Endothelial cell (in vitro differentiated cells): ENCODE results near the gene TYW5. TPM values are rescaled to one million over a fixed set of nuclear protein-coding genes. Genes with fewer than 3 reads are reported as not detected.
"Not testable (repeated sequence)": the region's sequence is repeated elsewhere in the genome, so short reads cannot be mapped to it uniquely, and the experiment has no call there.

Experiments
- DNase-seq: peaks from one replicate; pipeline ENCODE4 v3.0.0; 2021; ENCODE audit warnings: low spot score
- H3K27ac Mint-ChIP-seq: one replicate; pipeline ENCODE4 v1.8.0; 2021; ENCODE audit warnings: mixed read lengths, inconsistent platforms; ENCODE audit not compliant: unreplicated experiment
- H3K27me3 Mint-ChIP-seq: one replicate; pipeline ENCODE4 v1.8.0; 2021; ENCODE audit warnings: mild to moderate bottlenecking, moderate library complexity, mixed read lengths, inconsistent platforms; ENCODE audit not compliant: unreplicated experiment
- H3K36me3 Mint-ChIP-seq: one replicate; pipeline ENCODE4 v1.8.0; 2021; ENCODE audit warnings: mild to moderate bottlenecking, low read depth, mixed read lengths, inconsistent platforms; ENCODE audit not compliant: unreplicated experiment
- H3K4me1 Mint-ChIP-seq: one replicate; pipeline ENCODE4 v1.8.0; 2021; ENCODE audit warnings: mild to moderate bottlenecking, mixed read lengths, inconsistent platforms; ENCODE audit not compliant: unreplicated experiment
- H3K4me3 Mint-ChIP-seq: one replicate; pipeline ENCODE4 v1.8.0; 2021; ENCODE audit warnings: mild to moderate bottlenecking, mixed read lengths, inconsistent platforms; ENCODE audit not compliant: unreplicated experiment
- H3K9me3 Mint-ChIP-seq: one replicate; pipeline ENCODE4 v1.8.0; 2021; ENCODE audit warnings: mixed read lengths, inconsistent platforms; ENCODE audit not compliant: unreplicated experiment
- total RNA-seq: library from RNA; stranded (reverse); fragmentation: NEBNext Ultra II Directional; extraction: Animal tissue kit (Norgen Biotek cat#: 25700); gene quantifications from one replicate; pipeline ENCODE4 v1.2.1, GENCODE V29; 2021; ENCODE audit not compliant: unreplicated experiment
- TF ChIP-seq, protein P1 (sequence below): fragments of 200-600 bp; sonication (generic); IDR thresholded peaks from one replicate; pipeline ENCODE4 v1.5.0; 2021; ENCODE audit warnings: antibody characterized with exemption; ENCODE audit not compliant: unreplicated experiment

The TYW5 gene
- total RNA-seq, 1 donor from 2014 or later = 8.3 TPM

GRCh38 chr2:199922856-199923255, 32.4 kb downstream of the TYW5 start:
- no peaks in the 10 kb centered on the region for H3K27me3 Mint-ChIP-seq
- H3K9me3 Mint-ChIP-seq = no peaks in the 10 kb centered on the region
- no peak overlapping the region for H3K27ac Mint-ChIP-seq
- no peak for DNase-seq
- H3K4me1 Mint-ChIP-seq = no peaks in the 10 kb centered on the region
- H3K4me3 Mint-ChIP-seq = no peak overlapping the region
- H3K36me3 Mint-ChIP-seq = peaks cover 11% of the 10 kb centered on the region
- TF ChIP-seq, protein P1, sequence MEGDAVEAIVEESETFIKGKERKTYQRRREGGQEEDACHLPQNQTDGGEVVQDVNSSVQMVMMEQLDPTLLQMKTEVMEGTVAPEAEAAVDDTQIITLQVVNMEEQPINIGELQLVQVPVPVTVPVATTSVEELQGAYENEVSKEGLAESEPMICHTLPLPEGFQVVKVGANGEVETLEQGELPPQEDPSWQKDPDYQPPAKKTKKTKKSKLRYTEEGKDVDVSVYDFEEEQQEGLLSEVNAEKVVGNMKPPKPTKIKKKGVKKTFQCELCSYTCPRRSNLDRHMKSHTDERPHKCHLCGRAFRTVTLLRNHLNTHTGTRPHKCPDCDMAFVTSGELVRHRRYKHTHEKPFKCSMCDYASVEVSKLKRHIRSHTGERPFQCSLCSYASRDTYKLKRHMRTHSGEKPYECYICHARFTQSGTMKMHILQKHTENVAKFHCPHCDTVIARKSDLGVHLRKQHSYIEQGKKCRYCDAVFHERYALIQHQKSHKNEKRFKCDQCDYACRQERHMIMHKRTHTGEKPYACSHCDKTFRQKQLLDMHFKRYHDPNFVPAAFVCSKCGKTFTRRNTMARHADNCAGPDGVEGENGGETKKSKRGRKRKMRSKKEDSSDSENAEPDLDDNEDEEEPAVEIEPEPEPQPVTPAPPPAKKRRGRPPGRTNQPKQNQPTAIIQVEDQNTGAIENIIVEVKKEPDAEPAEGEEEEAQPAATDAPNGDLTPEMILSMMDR = no peak

GRCh38 chr2:199916980-199917379, 38.3 kb downstream of the TYW5 start:
- peaks cover 17% of the 10 kb centered on the region for H3K4me1 Mint-ChIP-seq
- peaks cover 1% of the 10 kb centered on the region for H3K27me3 Mint-ChIP-seq
- no peaks in the 10 kb centered on the region for H3K9me3 Mint-ChIP-seq
- no peak overlapping the region for H3K27ac Mint-ChIP-seq
- TF ChIP-seq, protein P1 = no peak
- no peak overlapping the region for H3K4me3 Mint-ChIP-seq
- peaks cover 34% of the 10 kb centered on the region for H3K36me3 Mint-ChIP-seq
- no peak for DNase-seq

DNA sequence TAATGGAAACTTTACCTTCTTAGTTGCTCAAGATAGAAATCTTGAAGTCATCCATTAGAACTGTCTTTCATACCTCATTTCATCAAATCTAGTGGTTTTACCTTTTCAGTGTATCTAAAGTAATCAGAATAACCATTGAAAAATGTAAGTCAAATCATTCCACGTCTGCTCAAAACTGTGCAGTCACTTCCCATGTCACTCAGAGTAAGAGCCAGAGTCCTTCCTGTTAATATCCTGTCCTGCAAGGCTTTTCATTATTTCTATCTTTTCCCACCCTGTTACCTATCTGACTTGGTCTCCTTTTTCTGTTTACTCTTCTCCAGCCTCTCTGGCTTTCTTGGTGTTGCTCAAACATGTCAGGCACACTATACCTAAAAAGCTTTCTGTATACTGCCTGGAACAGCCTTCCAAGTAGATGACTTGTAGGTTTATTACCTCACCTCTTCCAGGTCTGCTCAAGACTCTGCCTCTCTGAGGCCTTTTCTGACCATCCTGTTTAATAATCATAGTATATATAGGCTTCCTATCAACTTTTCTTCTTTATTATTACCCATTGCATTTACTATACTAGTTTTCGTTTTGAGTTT, 40.8 kb downstream of the TYW5 start:
- peak overlapping the region; percentile 90 for H3K27ac Mint-ChIP-seq
- TF ChIP-seq, protein P1 = no peak
- H3K4me3 Mint-ChIP-seq = peak overlapping the region; percentile 62

DNA sequence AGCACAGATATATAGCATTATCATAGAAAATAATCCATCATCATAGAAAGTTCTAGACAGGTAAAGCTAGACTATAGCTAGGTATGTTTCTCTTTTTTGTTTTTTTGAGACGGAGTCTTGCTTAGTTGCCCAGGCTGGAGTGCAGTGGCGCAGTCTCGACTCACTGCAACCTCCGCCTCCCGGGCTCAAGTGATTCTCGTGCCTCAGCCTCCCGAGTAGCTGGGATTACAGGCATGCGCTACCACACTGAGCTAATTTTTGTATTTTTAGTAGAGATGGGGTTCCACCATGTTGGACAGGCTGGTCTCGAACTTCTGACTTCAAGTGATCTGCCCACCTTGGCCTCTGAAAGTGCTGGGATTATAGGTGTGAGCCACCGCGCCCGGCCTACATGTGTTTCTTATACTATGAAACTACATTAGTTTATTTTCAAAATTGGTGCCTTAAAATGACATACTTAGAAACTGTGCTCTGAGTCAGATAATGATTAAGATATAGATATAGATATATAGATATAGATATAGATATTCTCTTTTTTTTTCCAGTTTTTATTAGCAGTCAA, 42.7 kb downstream of the TYW5 start:
- Mint-ChIP-seq H3K4me3 (peak overlapping the region; percentile 77), H3K36me3 (peaks cover 24% of the 10 kb centered on the region)

More for the DNA sequence above, 40.8 kb downstream of the TYW5 start:
- Mint-ChIP-seq H3K27me3 (peaks cover 5% of the 10 kb centered on the region), H3K36me3 (peaks cover 35% of the 10 kb centered on the region), H3K4me1 (peaks cover 22% of the 10 kb centered on the region), H3K9me3 (no peaks in the 10 kb centered on the region)
- DNase-seq = no peak

DNA sequence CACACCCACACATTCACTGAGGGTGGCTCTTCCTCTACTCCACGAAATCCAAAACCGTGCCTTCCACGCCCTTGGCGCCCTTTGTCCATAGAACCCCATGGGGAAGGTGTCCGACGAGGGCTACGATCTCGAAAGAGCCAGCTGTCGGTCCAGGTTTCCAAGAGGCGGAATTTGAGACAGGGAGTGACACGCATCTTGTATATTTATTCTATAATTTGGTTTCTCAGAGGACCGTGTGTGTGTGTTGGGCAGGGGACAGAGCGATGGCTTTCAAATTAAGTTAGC, 43.5 kb downstream of the TYW5 start:
- Mint-ChIP-seq H3K4me1 (peaks cover 22% of the 10 kb centered on the region), H3K27me3 (peaks cover 5% of the 10 kb centered on the region), H3K27ac (peak overlapping the region; percentile 97), H3K4me3 (peak overlapping the region; percentile 99), H3K9me3 (no peaks in the 10 kb centered on the region), H3K36me3 (peaks cover 16% of the 10 kb centered on the region)
- TF ChIP-seq, protein P1 = no peak
- DNase-seq = no peak

More for the DNA sequence above, 42.7 kb downstream of the TYW5 start:
- DNase-seq, H3K27ac Mint-ChIP-seq, H3K27me3 Mint-ChIP-seq, H3K9me3 Mint-ChIP-seq: not testable (repeated sequence)
- H3K4me1 Mint-ChIP-seq = peaks cover 22% of the 10 kb centered on the region
